Right renal pelvis (tissue), 4 donors: Measurements from ENCODE around the gene IDH2. TPM values are rescaled to one million over a fixed set of nuclear protein-coding genes. Genes with fewer than 3 reads are reported as not detected.

Experiments used
- polyA plus RNA-seq, 4 donors: library from polyadenylated mRNA; unstranded; fragments of 120-200 nt; gene quantifications; one replicate each; pipeline ENCODE4 v1.2.1, GENCODE V29; 2013; ENCODE audit not compliant: insufficient read length in 4 of 4

Gene IDH2
- polyA plus RNA-seq, 4 donors, result 194 to 243 (median 217) TPM

Other genes with a start within 250 kb of the IDH2 start
- 10 to 100 TPM; 36.4 to 51.2 (median 40.2) TPM for gene AP3S2, start 208.5 kb downstream of the IDH2 start, polyA plus RNA-seq
- gene ARPIN, start 189.5 kb downstream of the IDH2 start, polyA plus RNA-seq, result 10 to 100 TPM; 25.5 to 31.1 (median 29.7) TPM
- 10 to 100 TPM; 20.3 to 24.9 (median 23.0) TPM for gene ZNF710, start 101.1 kb downstream of the IDH2 start, polyA plus RNA-seq
- 10 to 100 TPM; 38.0 to 44.3 (median 38.6) TPM for gene SEMA4B, start 98.9 kb upstream of the IDH2 start, polyA plus RNA-seq
- 10 to 100 TPM; 49.9 to 63.9 (median 56.0) TPM for gene CIB1, start 131.5 kb upstream of the IDH2 start, polyA plus RNA-seq
- 1 to 10 TPM; 3.2 to 4.5 (median 4.1) TPM for gene GDPGP1, start 131.7 kb upstream of the IDH2 start, polyA plus RNA-seq
- gene TTLL13, start 147.1 kb upstream of the IDH2 start, polyA plus RNA-seq, result under 1 TPM in 3 of 4 donors, not detected in 1; 0.10 to 0.19 (median 0.15) TPM
- gene NGRN, start 163.2 kb upstream of the IDH2 start, polyA plus RNA-seq, result 100 to 1,000 TPM; 116 to 129 (median 125) TPM
- 1 to 10 TPM; 4.1 to 5.3 (median 4.2) TPM for gene ZNF774, start 249.8 kb upstream of the IDH2 start, polyA plus RNA-seq